HG02840 (cell line): Measurements from ENCODE around the gene SEC14L6.
"Not testable (repeated sequence)": the region's sequence is repeated elsewhere in the genome, so short reads cannot be mapped to it uniquely, and the experiment has no call there.

Experiments used
- ATAC-seq: cut with Tn5 transposase; IDR thresholded peaks from one replicate; pipeline ENCODE4 v1.9.1; 2021; ENCODE audit warnings: mild to moderate bottlenecking, moderate library complexity, moderate number of reproducible peaks; ENCODE audit not compliant: unreplicated experiment, low FRiP score

Gene SEC14L6

DNA sequence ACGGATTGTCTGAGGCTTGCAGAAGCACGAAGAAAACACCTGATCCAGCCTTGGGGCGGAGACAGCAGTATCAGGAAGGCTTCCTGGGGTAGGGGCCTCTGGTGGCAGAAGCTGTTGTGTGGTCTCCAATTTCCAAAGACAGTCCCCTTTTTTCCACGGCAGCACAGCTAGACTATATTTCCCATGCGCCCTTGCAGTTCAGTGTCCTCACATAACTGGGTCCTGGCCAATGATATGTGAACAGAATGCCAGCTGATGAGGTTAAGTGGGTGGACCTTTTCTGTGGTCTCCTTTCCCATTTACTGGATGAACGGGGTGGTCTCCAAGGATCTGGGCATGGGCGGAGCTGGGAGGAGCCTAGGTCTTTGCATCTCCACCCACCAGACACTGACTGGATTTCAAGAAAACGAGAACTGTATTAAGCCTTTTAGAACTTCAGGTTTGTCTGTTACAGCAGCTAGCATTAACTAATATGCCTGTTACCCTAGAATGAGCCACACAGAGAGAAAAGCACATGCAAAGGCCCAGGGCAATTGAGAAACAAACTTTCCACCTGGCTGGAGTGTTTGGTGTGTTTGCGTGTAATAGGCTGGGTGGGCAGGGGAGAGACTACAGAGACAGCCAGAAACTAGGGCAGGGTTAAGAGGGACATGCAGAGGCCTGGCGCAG lies 21.7 kb upstream of the SEC14L6 start:
- no peak for ATAC-seq

DNA sequence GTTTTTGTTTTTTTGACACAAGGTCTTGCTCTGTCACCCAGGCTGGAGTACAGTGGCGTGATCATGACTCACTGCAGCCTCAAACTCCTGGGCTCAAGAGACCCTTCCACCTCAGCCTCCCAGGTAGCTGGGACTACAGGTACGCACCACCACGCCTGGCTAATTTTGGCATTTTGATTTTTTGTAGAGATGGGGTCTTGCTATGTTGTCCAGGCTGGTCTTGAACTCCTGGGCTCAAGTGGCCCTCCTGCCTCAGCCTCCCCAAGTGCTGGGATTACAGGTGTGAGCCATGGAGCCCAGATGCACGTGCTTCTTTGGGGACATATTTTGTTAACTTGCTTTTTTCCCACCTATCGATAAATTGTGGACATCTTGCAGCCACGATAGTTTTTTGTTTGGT lies 20.7 kb upstream of the SEC14L6 start:
- not testable (repeated sequence) for ATAC-seq

DNA sequence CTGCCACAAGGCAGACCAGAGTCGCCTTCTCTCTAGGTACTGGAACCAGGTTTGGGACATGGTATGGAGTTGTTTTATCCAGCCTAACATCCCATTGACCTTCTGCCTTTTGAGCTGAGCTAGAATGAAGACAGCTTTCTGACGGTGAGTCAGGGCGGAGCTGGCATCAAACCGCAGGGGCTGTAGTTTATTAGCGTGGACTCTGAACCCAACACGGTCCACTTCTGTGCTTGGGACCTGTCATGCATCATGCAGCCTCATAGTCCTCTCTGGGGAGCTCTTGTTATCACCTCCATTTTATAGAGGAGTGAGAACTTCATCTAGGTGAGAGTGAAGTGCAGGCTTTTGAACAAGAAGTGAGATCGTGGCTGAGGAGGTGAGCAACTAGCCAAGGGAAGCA lies 19.6 kb upstream of the SEC14L6 start:
- no peak for ATAC-seq

GRCh38 chr22:30565341-30565740 lies 18.8 kb upstream of the SEC14L6 start:
- no peak for ATAC-seq

DNA sequence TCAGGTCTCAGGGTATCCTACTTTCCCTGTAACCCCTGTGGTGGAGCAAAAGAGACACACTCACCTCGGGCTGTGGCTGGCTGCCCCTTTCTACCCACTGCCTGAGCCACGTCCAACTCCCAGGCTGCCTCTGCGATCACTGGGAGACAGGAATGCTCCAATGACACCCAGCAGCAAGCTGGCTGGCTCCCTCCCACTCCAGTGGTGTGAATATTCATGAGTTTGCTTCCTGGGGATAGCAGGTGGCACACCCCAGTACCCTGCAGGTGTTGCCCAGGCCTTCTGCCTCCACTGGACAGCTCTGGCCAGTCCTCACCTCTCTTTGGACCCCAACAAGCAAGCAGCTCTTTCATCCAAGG lies 18.2 kb upstream of the SEC14L6 start:
- ATAC-seq: no peak

DNA sequence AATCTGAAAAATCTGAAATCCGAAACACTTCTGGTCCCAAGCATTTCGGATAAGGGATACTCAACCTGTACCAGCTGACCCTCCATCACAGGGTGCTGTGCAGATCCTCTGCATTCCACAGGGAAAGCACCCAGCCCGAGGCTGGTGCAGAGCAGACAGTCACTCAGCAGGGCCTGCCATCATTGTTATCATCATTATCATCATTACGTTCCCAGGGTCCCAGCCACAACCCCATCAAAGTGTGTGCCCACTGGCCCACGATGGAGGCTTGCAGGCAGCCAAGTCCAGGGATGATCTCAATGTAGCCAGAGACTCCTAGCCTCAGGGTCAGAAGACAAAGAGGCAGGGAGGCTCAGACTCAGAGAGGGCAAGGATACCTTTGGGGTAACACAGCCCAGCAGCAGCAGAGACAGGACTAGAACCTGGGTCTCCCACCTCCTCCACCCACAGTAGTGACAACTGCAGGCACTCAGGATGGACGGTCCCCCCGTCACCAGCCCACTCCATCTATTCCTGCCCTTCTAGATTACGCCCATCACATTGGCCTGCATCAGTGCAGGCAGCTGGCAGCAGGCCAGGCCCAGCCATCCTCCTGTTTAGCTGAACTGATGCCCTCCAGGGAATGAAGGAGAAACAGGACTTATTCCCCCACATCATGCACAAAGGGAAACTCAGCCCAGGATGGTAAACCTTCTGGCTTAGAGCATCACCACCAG lies 17.7 kb upstream of the SEC14L6 start:
- no peak for ATAC-seq

- ATAC-seq: no peak
These were observed 15.8 kb upstream of the SEC14L6 start for GRCh38 chr22:30562366-30562765.

DNA sequence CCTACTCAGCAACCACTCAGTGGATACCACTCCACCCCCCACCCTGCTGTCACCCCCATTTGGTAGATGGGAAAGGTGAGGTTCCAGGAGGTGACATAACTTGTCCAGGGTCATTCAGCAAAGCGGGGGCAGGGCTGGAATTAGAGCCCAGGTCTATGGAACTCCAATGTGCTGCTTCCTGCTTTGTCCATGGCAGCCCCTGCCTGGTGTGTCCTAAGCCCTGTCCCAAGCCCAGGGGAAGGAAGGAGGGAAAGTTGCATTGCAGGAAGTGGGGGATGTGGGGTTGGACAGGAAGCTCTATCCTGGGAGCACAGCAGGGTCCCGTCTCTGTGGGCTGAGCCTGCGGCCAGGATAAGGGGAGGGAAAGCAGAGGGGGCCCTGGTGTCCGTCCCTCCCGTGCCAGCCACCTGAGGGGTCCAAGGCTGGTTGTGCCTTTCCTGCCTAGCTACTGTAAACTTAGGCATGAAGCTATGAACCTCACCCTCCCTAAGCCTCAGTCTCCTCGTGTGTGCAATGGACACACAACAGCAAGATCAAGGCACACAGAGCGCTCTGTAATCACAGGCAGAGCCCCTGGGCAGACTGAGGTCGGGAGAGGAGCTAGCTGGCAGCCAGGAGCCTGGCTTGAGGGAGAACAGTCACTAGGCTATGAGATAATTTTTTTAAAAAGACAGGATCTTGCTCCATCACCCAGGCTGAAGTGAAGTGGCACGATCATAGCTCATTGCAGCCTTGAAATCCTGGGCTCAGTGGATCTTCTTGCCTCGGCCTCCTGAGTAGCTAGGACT lies 15.1 kb upstream of the SEC14L6 start:
- no peak for ATAC-seq

- not testable (repeated sequence) for ATAC-seq
These were observed 14.2 kb upstream of the SEC14L6 start for GRCh38 chr22:30560643-30561202.

DNA sequence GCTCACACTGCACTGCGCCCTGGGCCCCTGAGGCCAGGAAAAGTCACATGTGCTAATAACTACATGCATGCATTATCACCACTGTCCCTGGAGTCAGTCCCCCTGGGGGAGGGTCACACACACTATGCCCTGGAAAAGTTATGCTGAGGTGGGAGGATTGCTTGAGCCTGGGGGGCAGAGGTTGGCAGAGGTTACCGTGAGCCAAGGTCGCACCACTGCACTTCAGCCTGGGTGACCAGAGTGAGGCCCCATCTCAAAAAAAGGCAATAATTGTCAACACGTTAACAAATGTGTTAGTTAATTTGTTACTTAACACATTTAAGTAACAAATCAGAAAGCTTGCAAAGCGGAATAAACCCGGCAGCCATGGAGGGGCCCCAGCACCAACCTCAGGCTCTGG lies 13.3 kb upstream of the SEC14L6 start:
- no peak for ATAC-seq

- no peak for ATAC-seq
These were observed 10.7 kb upstream of the SEC14L6 start for GRCh38 chr22:30557243-30557642.

GRCh38 chr22:30556388-30556787 lies 9.8 kb upstream of the SEC14L6 start:
- ATAC-seq: no peak

GRCh38 chr22:30555282-30556210 lies 9.0 kb upstream of the SEC14L6 start:
- no peak for ATAC-seq

- ATAC-seq: no peak
These were observed 7.4 kb upstream of the SEC14L6 start for GRCh38 chr22:30553971-30554370.

DNA sequence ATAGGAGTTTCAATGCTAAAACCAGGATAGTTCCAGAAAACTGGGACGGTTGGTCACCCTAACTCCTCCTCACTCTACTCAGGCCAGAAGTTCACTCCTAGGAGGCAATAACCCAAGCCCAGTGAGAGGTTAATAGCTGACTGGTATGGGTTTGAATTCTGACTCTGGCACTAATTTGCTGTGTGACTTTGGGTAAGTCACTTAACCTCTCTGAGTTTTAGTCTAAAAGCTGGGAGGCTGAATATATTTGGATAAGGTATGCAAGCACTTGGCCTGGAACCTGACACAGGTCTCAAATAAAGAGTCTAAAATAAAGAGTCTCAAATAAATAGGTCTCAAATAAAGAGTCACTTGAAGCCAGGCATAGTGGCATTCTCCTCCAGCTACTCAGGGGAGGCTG lies 6.2 kb upstream of the SEC14L6 start:
- ATAC-seq: no peak

- ATAC-seq: not testable (repeated sequence)
These were observed 5.3 kb upstream of the SEC14L6 start for GRCh38 chr22:30551813-30552212.

DNA sequence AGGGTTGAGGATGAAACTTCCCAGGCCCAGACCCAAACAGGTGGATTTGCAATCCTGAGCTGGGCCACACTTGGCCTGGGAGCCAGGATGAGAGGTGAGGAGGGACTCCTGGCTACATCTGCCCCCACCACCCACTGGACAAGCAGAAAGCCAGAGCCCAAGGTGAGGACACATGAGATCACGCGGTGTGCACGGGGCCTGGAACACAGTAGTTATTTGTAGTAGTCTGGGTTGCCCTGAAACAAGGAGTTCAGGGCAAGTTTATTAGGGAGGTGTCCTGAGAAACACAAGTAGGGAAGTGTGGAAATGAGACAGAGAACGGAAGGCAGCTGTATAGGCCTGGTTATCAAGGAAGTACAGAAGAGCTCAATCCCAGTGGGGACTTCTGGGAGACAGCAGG lies 647 bp upstream of the SEC14L6 start:
- ATAC-seq: no peak

DNA sequence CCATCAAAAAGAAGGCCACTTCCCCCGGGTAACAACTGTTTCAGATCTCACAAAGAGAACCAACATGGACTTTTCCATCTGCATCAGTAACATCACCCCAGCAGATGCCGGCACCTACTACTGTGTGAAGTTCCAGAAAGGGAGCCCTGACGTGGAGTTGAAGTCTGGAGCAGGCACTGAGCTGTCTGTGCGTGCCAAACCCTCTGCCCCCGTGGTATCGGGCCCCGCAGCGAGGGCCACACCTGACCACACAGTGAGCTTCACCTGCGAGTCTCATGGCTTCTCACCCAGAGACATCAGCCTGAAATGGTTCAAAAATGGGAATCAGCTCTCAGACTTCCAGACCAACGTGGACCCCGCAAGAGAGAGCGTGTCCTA lies 3.7 kb downstream of the SEC14L6 start:
- no peak for ATAC-seq

DNA sequence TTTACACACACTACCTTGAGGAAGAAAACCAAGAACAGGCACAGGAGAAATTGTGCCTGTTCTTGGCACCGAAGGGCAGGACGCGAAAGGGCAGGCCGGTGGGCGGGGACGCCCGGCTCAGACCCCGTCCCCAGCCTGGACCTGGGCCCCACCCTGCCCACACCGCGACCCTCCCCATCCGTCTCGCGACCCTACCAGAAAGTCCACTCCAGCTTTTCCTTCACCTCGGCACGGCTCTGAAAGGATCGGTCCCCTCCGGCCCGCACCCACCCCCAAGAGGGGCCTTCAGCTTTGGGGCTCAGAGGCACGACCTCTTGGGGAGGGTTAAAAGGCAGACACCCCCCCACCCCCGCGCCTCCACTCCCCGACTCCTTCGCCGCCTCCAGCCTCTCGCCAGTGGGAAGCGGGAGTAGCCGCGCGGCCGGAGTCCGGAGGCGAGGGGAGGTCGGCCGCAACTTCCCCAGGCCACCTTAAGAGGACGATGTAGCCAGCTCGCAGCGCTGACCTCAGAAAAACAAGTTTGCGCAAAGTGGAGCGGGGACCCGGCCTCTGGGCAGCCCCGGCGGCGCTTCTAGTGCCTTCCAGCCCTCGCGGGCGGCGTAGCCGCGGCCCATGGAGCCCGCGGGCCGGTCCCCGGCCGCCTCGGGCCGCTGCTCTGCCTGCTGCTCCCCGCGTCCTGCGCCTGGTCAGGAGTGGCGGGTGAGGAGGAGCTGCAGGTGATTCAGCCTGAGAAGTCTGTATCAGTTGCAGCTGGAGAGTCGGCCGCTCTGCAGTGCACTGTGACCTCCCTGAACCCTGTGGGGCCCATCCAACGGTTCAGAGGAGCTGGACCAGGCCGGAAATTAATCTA lies 4.4 kb downstream of the SEC14L6 start:
- no peak for ATAC-seq
